DMS 273 (cell line): ENCODE measurements around the gene VSIG10.
"Not testable (repeated sequence)": the region's sequence is repeated elsewhere in the genome, so short reads cannot be mapped to it uniquely, and the experiment has no call there.

ENCODE experiments used
- DNase-seq: peaks from one replicate; lab custom pipeline; 2025; ENCODE audit not compliant: unreplicated experiment; lab: John Stamatoyannopoulos, UW

VSIG10 gene, protein sequence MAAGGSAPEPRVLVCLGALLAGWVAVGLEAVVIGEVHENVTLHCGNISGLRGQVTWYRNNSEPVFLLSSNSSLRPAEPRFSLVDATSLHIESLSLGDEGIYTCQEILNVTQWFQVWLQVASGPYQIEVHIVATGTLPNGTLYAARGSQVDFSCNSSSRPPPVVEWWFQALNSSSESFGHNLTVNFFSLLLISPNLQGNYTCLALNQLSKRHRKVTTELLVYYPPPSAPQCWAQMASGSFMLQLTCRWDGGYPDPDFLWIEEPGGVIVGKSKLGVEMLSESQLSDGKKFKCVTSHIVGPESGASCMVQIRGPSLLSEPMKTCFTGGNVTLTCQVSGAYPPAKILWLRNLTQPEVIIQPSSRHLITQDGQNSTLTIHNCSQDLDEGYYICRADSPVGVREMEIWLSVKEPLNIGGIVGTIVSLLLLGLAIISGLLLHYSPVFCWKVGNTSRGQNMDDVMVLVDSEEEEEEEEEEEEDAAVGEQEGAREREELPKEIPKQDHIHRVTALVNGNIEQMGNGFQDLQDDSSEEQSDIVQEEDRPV

GRCh38 chr12:118103601-118104382 is at the start of gene VSIG10:
VSIG10 (minus strand) TSS chr12:118104011; CDS start chr12:118103671, 340 bp downstream.
- DNase-seq: peak; percentile 79

GRCh38 chr12:118151755-118152154 is 47.9 kb upstream of the VSIG10 start:
- DNase-seq: no peak

- DNase-seq: no peak
Measured at GRCh38 chr12:118150625-118151024, 46.8 kb upstream of the VSIG10 start.

GRCh38 chr12:118148287-118148686 is 44.5 kb upstream of the VSIG10 start:
- no peak for DNase-seq

GRCh38 chr12:118145798-118146156 is 42.0 kb upstream of the VSIG10 start:
- peak; percentile 25 for DNase-seq

DNA sequence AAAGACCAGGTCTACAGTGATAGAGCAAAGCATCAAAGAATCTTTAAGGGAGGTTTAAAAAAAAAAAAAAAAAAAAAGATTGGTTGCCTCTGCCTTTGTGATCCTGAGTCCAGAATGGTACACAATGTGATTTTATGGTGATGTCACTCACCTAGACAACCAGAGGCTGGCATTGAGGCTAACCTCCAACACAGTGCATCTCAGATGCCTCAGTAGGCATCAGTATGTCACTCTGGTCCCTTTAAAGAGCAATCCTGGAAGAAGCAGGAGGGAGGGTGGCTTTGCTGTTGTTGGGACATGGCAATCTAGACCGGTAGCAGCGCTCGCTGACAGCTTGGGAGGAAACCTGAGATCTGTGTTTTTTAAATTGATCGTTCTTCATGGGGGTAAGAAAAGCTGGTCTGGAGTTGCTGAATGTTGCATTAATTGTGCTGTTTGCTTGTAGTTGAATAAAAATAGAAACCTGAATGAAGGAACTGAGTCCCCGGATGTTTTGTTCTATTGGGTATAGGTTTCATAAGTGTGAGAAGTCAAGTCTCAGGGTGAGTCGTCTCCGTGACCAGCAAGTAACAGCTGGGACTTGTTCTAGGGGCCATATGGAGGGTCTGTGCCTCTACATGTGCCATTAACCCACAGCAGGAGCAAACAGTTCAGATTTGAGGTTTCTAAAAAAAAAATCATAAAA is 41.4 kb upstream of the VSIG10 start:
- DNase-seq: peak; percentile 66

DNA sequence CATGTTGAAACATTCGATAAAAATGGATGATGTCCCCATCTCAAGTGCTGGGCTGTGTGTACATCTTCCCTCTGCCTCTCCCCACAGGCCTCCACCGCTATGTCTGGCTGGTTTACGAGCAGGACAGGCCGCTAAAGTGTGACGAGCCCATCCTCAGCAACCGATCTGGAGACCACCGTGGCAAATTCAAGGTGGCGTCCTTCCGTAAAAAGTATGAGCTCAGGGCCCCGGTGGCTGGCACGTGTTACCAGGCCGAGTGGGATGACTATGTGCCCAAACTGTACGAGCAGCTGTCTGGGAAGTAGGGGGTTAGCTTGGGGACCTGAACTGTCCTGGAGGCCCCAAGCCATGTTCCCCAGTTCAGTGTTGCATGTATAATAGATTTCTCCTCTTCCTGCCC is 40.7 kb upstream of the VSIG10 start:
- DNase-seq: no peak

- no peak for DNase-seq
Measured at GRCh38 chr12:118140825-118141224, 37.0 kb upstream of the VSIG10 start.

DNA sequence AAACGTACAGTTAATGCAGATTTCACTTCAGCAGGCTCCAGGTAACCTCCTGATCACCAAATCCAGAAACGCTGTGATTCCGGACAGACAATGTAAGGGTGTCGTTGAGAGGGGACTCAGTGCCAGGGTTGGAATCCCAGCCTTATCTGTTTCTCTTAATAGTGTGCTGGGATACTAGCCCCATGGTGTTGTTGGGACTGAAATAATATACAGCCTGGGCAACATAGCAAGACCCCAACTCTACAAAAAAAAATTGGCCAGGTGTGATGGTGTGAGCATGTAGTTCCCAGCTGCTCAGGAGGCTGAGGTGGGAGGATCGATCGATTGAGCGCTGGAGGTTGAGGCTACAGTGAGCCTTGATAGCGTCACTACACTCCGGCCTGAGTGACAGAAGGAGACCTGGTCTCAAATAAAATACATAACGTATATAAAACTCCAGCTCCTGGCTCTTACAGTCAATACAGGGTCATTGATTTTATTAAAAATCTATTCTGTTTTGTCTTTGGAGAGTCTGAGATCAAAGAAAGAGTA is 33.4 kb upstream of the VSIG10 start:
- DNase-seq: no peak

DNA sequence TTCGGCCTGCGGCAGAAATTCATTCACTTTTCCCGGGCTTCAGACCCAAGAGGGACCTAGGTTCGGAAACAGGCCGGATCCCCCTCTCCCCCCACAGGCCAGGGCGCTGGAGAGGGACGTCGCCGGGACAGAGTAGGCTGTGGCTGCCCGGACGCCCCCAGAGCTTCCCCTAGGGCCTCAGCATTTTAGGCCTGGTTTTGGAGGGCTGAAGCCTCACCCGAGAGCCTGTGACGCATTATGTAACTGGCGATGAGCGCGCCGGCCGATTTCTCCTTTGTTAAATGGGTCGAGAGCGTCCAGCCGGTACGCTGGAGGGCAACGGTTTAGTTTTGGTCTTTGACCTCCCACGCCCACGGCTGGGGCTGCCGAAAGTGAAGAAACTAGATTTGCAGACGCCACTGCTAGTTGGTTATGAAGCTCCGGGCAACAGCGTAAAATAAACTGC is 32.8 kb upstream of the VSIG10 start:
- DNase-seq: peak; percentile 52

DNA sequence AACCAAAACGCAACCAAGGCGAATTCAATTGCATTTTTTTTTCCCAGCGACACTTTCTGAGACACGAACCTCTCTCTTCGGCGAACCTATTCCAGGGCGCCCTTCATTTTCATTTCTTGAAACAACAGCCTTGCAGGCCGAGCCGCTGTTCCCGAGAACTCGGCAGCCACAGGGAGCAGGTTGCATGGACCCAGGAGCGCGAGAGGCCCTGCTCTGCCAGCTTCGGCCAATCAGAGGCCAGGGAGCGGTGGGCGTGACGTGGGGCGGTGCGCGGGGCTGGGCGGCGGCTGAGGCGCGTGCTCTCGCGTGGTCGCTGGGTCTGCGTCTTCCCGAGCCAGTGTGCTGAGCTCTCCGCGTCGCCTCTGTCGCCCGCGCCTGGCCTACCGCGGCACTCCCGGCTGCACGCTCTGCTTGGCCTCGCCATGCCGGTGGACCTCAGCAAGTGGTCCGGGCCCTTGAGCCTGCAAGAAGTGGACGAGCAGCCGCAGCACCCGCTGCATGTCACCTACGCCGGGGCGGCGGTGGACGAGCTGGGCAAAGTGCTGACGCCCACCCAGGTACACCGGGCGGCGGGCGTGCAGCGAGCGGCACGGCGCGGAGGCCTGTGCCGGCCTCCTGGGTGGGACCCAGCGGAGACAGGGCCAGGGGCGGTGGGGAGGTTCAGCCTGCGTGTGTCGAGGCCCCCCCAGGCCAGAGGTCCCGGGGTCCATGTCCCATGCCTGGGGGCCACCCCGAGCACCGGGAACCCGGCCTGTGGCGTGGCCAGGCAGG is 32.2 kb upstream of the VSIG10 start, which contains the start of gene PEBP1:
Gene PEBP1, plus strand, starts transcription at position 337 of the 771 bp plus-strand sequence. Its CDS starts 86 bp downstream, at position 423.
- DNase-seq: peak; percentile 93

DNA sequence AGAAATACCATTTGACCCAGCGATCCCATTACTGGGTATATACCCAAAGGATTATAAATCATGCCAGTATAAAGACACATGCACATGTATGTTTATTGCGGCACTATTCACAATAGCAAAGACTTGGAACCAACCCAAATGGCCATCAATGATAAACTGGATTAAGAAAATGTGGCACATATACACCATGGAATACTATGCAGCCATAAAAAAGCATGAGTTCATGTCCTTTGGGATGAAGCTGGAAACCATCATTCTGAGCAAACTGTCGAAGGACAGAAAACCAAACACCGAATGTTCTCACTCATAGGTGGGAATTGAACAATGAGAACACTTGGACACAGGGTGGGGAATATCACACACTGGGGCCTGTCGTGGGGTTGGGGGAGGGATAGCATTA is 25.6 kb upstream of the VSIG10 start:
- DNase-seq: not testable (repeated sequence)

- DNase-seq: no peak
Measured at GRCh38 chr12:118127867-118128266, 24.1 kb upstream of the VSIG10 start.

DNA sequence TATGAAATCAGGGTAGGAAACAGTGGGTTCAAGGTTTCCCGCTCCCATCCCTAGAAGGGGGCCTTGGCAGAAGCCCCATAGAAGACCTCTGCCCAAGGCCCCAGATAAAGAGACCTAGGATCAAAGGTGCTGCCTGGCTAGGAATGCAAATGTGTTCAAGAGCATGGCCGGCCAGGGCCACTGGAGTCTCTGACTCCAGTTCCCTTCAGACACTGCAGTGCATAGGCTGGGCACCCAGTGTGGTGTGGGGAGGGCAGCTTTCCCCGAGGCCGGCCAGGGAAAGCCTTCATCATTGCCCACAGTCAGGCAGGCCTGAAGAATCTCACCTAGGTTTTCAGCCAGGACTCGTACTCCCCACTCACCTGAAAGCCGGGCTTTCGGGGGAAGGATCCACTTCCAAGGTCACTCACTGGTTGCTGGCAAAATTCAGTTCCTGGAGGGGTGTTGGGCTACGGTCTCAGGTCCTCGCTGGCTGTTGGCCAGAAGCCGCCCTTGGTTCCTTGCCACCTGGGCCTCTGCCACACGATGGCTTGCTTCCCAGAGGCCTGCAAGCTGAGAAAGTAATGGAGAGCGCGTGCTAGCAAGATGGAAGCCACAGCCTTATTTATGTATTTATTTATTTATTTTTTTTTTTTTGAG is 22.4 kb upstream of the VSIG10 start:
- peak; percentile 49 for DNase-seq

GRCh38 chr12:118125743-118126118 is 21.9 kb upstream of the VSIG10 start:
- DNase-seq: no peak

DNA sequence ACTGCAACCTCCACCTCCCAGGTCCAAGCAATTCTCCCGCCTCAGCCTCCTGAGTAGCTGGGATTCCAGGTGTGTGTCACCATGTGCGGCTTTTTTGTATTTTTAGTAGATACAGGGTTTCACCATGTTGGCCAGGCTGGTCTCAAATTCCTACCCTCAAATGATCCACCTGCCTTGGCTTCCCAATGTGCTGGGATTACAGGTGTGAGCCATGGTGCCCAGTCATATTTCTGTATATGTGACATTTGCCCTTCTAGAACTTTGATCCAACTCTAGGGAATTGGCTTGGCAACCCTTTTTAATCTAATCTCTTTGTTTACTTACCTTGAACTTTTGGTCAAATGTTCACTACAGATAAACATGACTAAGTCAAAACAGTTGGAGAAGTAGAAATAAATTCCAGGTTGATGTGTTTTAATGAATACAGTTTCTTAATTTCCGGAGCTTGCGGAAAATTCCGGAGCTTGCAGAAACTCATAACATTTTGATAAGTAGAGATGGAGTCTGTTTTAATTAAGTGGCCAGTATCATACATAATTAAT is 20.6 kb upstream of the VSIG10 start:
- DNase-seq: no peak

DNA sequence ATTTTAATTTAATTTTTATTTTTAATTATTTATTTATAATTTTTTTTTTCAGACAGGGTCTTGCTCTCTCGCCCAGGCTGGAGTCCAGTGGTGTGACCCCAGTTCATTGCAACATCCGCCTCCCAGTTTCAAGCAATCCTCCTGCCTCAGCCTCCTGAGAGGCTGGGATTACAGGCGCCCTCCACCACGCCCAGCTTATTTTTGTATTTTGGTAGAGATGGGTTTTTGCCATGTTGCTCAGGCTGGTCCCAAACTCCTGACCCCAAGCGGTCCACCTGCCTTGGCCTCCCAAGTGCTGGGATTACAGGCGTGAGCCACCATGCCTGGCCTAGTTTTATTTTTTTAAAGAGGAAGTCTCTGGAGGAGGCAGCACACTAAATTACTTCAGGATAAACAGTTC is 18.5 kb upstream of the VSIG10 start:
- no peak for DNase-seq

GRCh38 chr12:118120579-118121363 is 17.0 kb upstream of the VSIG10 start:
- DNase-seq: peak; percentile 79

DNA sequence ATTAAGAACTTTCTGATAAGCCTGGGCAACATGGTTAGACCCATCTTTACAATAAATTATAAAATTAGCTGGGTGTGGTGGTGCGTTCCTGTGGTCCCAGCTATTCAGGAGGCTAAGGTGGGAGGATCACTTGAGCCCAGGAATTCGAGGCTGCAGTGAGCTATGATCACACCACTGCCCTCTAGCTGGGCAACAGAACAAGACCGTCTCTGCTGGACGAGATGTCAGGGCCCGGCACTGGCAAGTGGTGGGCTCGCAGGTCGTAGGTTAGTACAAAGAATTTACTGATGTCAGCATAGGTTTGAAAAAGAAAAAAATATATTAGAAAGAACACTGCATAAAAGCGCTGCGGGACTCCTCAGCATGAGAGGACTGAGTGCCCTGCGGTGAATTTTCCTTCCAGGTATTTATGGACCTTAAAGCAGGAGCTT is 15.7 kb upstream of the VSIG10 start:
- DNase-seq: no peak
